ENCODE measurements around the gene TSPAN1. TPM values are rescaled to one million over a fixed set of nuclear protein-coding genes. Genes with fewer than 3 reads are reported as not detected.

Gene TSPAN1
- total RNA-seq, 4 donors from 2014 or later = 228 to 1,657 (median 1,038) TPM

DNA sequence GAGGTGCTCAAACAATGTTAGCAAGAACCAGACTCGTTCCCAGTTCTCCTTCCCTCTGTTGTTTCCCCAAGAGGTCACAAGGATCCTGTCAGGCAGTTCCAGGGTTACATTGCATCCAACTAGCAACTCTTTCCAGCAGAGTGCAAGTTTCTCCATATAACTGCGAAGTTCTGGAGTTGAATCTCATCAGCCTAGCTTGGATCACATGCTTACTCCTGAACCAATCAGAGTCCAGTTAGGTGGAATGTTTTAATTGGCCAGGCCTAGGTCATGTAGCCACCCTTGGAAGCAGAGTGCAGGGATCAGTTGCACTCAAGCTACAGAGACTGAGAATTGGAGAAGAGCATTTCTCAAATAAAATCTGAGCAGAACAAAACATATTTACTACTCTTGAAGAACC lies 26.6 kb upstream of the TSPAN1 start:
- Histone ChIP-seq H3K4me3 (no peak overlapping the region), H3K27ac (no peak overlapping the region), H3K4me1 (no peaks in the 10 kb centered on the region), H3K27me3 (no peaks in the 10 kb centered on the region), H3K36me3 (no peaks in the 10 kb centered on the region), H3K9me3 (no peaks in the 10 kb centered on the region)
- intact Hi-C loops (cut with DNase I; ENCODE audit: low total_unique reads) = no loop called here
- WGBS, 2 donors (ENCODE audit: low coverage in 1 of 2) = 54 to 60% methylated on average over 2 of the region's 2 CpGs
- no peak for DNase-seq
- in situ Hi-C loops (cut with MboI; ENCODE audit: low pct_ligation_motif_present in 1 of 4, low pct_unique_long_range_greater_than_20kb in 1 of 4, low sequenced_read_pairs in 3 of 4) = no loop called here
- TF ChIP-seq EP300 (IDR thresholded peaks at IDR 0.05; ENCODE audit: low read depth) = no peak
- TF ChIP-seq POLR2AphosphoS5 (IDR thresholded peaks at IDR 0.05) = no peak
- TF ChIP-seq POLR2A (IDR thresholded peaks at IDR 0.05) = no peak
- TF ChIP-seq, protein P1, sequence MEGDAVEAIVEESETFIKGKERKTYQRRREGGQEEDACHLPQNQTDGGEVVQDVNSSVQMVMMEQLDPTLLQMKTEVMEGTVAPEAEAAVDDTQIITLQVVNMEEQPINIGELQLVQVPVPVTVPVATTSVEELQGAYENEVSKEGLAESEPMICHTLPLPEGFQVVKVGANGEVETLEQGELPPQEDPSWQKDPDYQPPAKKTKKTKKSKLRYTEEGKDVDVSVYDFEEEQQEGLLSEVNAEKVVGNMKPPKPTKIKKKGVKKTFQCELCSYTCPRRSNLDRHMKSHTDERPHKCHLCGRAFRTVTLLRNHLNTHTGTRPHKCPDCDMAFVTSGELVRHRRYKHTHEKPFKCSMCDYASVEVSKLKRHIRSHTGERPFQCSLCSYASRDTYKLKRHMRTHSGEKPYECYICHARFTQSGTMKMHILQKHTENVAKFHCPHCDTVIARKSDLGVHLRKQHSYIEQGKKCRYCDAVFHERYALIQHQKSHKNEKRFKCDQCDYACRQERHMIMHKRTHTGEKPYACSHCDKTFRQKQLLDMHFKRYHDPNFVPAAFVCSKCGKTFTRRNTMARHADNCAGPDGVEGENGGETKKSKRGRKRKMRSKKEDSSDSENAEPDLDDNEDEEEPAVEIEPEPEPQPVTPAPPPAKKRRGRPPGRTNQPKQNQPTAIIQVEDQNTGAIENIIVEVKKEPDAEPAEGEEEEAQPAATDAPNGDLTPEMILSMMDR (IDR thresholded peaks at IDR 0.05) = no peak

DNA sequence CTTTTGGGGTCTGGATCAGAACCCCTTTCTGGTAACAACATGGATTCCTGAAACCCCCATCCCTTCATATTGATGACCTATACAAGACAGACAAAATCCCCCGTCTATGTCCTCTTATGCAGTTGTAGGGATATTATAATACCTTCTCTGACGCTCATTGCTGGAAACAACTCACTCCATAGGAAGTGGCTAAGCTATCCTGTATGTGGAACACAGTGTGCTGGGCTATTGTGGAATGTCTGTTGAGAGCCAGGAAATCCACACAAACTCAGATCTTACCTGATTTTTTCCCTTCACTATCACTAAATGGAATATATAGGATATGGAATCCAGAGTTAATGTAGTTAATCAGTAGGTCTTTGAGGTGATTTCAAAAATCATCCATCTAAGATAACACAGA lies 24.8 kb upstream of the TSPAN1 start:
- Histone ChIP-seq H3K4me1 (no peaks in the 10 kb centered on the region), H3K27me3 (no peaks in the 10 kb centered on the region), H3K4me3 (no peak overlapping the region), H3K9me3 (no peaks in the 10 kb centered on the region), H3K36me3 (no peaks in the 10 kb centered on the region), H3K27ac (no peak overlapping the region)
- WGBS, 2 donors (ENCODE audit: low coverage in 1 of 2) = 92 to 100% methylated on average over 1 to 2 of the region's 2 CpGs
- in situ Hi-C loops (cut with MboI; ENCODE audit: low pct_ligation_motif_present in 1 of 4, low pct_unique_long_range_greater_than_20kb in 1 of 4, low sequenced_read_pairs in 3 of 4) = no loop called here
- peak; percentile 74 for TF ChIP-seq EP300 (IDR thresholded peaks at IDR 0.05; ENCODE audit: low read depth)
- TF ChIP-seq POLR2A (IDR thresholded peaks at IDR 0.05) = no peak
- DNase-seq = no peak
- intact Hi-C loops (cut with DNase I; ENCODE audit: low total_unique reads) = no loop called here

DNA sequence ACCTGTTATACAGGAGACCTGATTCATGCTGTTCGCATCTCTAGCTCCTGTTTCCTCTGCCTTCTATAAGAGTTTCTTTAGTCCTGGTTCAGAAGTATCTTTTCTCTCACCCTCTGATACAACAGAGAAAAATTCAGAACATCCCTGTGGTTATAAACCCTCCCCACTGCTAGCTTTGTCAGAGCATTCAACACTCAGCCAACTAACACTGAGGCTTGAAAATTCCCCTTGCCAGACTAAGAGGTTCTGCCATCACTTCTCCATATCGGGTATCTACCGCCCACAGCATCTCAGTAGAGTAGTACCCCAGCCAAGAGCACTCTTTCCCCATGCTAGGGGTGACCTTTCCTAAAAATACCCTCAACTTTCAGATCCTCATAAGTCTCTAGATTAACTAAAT lies 22.9 kb upstream of the TSPAN1 start:
- WGBS, 2 donors (ENCODE audit: low coverage in 1 of 2) = 77 to 88% methylated on average over 3 of the region's 3 CpGs

DNA sequence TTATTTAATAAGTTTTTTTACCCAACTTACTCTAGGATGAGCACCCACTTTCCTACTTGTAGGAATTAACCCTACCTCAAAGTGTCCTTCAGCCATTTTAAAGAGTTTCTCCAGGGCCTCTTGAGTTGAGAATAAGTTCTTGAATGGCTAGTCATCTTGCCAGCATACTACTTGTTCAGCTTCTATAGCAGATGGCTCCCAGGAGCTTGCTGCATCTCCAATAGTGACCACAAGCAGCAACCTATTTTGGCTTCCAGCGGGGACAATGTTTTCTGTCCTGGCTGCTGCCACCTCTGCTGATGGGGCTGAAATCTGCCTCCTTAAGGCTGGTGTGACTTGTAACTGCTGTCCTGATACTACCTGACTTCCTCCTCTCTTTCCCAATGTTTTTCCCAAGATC lies 21.7 kb upstream of the TSPAN1 start:
- DNase-seq = no peak
- H3K36me3 ChIP-seq = no peaks in the 10 kb centered on the region
- H3K27me3 ChIP-seq = no peaks in the 10 kb centered on the region
- in situ Hi-C loops (cut with MboI; ENCODE audit: low pct_ligation_motif_present in 1 of 4, low pct_unique_long_range_greater_than_20kb in 1 of 4, low sequenced_read_pairs in 3 of 4) (no loop called here), intact Hi-C loops (cut with DNase I; ENCODE audit: low total_unique reads) (no loop called here)
- no peak for TF ChIP-seq POLR2AphosphoS5 (IDR thresholded peaks at IDR 0.05)
- TF ChIP-seq, protein P1 (IDR thresholded peaks at IDR 0.05) = no peak
- TF ChIP-seq POLR2A (IDR thresholded peaks at IDR 0.05) = no peak
- TF ChIP-seq EP300 (IDR thresholded peaks at IDR 0.05; ENCODE audit: low read depth) = no peak
- no peak overlapping the region for H3K27ac ChIP-seq
- H3K4me3 ChIP-seq = no peak overlapping the region
- 100% methylated on average over 1 of the region's 1 CpG; no CpG with 5 or more reads in 1 of the 2 donors for WGBS, 2 donors (ENCODE audit: low coverage in 1 of 2)
- H3K9me3 ChIP-seq = no peaks in the 10 kb centered on the region
- no peaks in the 10 kb centered on the region for H3K4me1 ChIP-seq

More for the DNA sequence above, 22.9 kb upstream of the TSPAN1 start:
- no peak overlapping the region for H3K4me3 ChIP-seq
- in situ Hi-C loops (cut with MboI; ENCODE audit: low pct_ligation_motif_present in 1 of 4, low pct_unique_long_range_greater_than_20kb in 1 of 4, low sequenced_read_pairs in 3 of 4) = no loop called here
- no peak overlapping the region for H3K27ac ChIP-seq
- TF ChIP-seq, protein P1 (IDR thresholded peaks at IDR 0.05) = no peak
- no peak for TF ChIP-seq POLR2A (IDR thresholded peaks at IDR 0.05)
- TF ChIP-seq POLR2AphosphoS5 (IDR thresholded peaks at IDR 0.05) = no peak
- TF ChIP-seq EP300 (IDR thresholded peaks at IDR 0.05; ENCODE audit: low read depth) = no peak
- no peak for DNase-seq
- intact Hi-C loops (cut with DNase I; ENCODE audit: low total_unique reads) = no loop called here
- no peaks in the 10 kb centered on the region for H3K4me1 ChIP-seq
- no peaks in the 10 kb centered on the region for H3K36me3 ChIP-seq
- no peaks in the 10 kb centered on the region for H3K27me3 ChIP-seq
- H3K9me3 ChIP-seq = no peaks in the 10 kb centered on the region

DNA sequence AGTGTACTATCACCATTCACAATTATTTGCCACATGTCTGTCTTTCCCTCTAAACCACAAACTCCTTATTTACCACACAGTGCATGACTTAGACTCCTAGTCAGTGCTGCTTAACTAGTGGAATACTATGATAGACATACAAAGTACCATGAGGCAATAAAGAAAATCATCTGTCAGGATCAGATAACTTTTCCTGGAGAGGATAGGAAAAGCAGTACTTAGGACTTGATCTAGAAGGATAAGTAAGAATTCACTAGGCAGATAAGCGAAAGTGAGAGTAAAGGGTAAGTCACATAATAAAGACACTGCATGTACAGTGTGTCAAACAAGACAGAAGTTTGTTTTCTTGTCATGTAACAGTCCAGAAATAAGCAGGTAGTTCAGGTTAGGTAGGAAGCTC lies 21.2 kb upstream of the TSPAN1 start:
- Histone ChIP-seq H3K9me3 (no peaks in the 10 kb centered on the region), H3K4me3 (no peak overlapping the region), H3K36me3 (no peaks in the 10 kb centered on the region), H3K4me1 (no peaks in the 10 kb centered on the region), H3K27me3 (no peaks in the 10 kb centered on the region), H3K27ac (no peak overlapping the region)
- in situ Hi-C loops (cut with MboI; ENCODE audit: low pct_ligation_motif_present in 1 of 4, low pct_unique_long_range_greater_than_20kb in 1 of 4, low sequenced_read_pairs in 3 of 4) (no loop called here), intact Hi-C loops (cut with DNase I; ENCODE audit: low total_unique reads) (no loop called here)
- DNase-seq = no peak
- TF ChIP-seq EP300 (IDR thresholded peaks at IDR 0.05; ENCODE audit: low read depth) (no peak), POLR2A (IDR thresholded peaks at IDR 0.05) (no peak), POLR2AphosphoS5 (IDR thresholded peaks at IDR 0.05) (no peak)
- TF ChIP-seq, protein P1 (IDR thresholded peaks at IDR 0.05) = no peak
- WGBS, 2 donors (ENCODE audit: low coverage in 1 of 2) = 90 to 92% methylated on average over 1 of the region's 1 CpG
